Occipital lobe (tissue), 2 donors: Measurements from ENCODE around the gene CD99L2. TPM values are rescaled to one million over a fixed set of nuclear protein-coding genes. Genes with fewer than 3 reads are reported as not detected.

Source experiments
- DNase-seq: peaks from one replicate; lab custom pipeline; 2025; lab: John Stamatoyannopoulos, UW
- total RNA-seq: library from RNA; depleted of rRNA; stranded (reverse); fragments of >200 nt; gene quantifications from one replicate; pipeline ENCODE4 v1.2.3, GENCODE V29; 2014

Gene CD99L2
- total RNA-seq, 1 donor from 2014 or later, result 27.0 TPM

DNA sequence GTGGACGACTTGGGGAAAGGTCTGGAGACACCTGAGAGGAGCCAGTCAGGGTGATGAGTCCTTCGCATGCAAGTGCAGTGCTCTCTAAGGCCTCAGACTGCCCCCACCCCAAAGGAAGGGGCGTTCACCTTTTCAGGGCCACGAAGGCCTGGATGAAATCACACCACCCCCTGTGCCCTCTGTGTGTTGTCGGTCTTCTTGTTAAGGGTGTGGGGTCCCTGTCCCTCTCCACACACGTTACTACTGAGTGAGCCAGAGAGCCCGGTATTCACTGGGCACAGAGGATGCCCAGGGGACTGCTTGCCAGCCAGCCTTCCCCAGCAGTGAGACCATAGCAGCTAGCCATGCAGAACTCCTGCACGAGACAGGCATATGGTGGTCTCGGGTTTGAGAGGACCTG is 133.2 kb downstream of the CD99L2 start:
- no peak for DNase-seq

DNA sequence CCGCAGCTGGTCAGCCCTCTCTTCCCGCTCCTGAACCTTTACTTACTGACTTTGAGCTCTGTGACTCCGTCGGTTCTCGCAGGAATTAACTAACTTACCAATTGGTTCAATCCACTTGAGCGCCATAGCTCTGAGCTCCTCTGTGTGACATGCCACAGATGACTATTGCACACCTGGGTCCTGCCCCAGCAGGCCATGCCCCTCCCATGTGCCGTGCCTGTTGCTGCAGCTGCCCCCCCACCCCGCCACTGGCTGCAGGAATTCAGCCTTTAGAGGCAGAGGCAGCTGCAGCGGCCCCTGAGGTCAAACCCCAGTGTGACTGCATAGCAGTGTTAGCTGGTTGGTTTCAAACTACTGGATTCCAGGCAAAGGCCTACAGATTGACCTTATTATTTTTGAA is 134.7 kb downstream of the CD99L2 start:
- no peak for DNase-seq

DNA sequence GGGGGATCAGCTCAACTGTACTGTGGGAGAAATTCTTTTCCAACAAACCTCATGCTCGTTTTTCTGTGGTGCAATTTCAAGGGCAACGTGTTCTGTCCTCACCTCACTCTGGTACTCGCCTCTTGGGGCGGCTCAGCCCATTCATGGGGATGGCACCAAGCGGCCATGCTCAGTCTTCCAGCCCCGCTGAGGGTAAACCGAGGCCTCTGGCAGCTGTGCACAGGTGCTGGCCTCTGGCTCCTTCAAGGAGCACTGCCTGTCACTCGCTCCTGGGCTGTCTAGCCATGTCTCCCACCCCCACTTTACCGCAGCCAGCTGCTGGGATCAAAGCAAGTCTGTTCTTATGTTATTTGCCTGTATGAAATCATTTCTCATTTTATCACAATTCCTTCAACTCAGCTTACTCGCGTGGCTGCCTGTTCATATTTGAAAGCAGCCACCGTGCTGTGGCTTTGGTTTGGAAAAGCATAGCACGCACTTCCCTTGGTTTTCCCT is 135.1 kb downstream of the CD99L2 start:
- DNase-seq, result no peak

DNA sequence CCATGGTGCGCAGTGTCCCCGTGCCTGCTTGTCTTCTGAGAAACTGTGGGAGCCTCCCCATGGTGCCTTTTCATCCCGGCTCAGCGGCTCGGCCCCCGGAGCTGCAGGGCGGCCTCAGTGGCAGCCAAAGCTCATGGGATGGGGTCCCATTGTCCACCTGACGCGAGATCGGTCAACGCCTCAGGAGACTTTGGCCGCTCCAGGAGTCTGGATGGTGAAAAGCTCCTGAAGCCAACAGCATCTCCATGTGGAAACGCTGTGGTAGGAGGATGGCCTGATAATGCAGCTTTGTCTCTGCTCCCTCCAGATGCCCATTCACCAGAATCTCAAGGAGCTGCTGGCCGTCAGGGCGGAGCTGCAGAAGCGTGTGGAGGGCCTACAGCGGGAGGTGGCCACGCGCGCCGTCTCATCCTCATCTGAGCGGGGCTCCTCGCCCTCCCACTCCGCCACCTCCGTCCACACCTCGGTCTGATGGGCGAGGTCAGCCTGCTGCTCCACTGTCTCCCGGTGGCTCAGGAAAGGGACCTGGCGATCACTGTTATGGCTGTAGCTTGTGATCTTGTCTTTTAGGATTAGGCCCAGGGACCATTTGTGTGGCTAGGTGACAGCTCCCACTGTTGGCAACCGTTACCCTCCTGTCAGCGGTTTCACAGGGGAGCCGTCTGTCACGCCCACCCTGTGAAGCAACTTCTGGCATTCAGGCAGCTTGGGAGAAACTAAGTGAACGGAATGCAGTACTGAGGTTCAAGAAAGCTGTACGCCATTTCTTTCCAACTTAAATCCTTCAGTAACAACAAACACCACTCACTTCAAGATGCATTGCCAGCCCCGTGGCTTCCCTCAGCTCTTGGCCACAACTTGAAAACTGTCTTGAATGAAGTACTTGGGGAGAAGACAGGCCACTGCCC is 136.0 kb downstream of the CD99L2 start:
- DNase-seq, result no peak

DNA sequence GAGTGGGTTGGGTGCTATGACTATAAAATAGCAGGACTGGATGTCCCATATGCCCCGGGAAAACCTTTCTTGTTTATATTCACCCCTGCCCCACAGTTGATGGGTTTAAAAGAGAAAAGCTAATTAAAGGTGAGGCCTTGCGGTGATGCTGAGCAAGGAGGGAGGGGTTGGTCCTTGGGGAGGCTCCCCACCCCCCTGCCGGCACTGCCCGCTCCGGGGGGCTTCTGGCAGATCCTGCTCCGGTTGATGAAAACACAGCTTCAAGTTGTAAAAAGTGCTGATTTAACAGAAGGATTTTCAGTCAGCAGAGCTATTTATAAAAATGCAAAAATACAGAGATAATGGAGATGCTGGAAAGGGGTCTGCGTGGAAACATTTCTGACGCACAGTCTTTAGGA is 136.7 kb downstream of the CD99L2 start:
- no peak for DNase-seq

DNA sequence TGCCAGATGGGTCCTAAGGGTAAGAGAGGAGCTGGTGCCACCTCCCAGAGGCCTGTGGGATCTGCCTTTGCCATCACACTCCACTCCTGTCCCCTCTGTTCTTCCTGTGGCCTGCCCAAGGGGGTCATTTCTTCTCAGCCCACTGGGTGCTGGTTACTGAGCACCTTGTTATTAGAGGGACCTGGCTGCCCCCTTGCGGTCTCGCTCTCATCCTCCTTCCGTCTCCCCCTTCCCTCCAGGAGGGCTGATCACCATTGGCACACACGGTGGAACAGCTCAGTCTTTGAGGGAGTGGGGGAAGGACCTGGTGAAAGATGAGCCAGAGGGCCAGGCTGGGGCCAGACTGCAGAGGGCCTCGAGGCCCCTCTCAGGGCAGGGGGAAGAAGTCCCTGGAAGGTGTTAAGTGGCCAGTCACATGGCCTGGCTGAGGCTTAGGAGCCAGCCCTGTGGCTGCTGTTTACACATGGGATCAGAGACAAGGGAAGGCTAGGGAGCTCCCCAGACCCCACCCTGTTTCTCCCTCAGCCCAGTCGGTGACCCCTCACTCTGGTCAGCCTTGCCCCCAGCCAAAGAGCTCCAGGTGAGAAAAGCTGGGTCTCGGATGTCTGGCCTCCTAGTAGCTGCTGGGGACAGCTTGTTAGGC is 137.2 kb downstream of the CD99L2 start:
- no peak for DNase-seq

DNA sequence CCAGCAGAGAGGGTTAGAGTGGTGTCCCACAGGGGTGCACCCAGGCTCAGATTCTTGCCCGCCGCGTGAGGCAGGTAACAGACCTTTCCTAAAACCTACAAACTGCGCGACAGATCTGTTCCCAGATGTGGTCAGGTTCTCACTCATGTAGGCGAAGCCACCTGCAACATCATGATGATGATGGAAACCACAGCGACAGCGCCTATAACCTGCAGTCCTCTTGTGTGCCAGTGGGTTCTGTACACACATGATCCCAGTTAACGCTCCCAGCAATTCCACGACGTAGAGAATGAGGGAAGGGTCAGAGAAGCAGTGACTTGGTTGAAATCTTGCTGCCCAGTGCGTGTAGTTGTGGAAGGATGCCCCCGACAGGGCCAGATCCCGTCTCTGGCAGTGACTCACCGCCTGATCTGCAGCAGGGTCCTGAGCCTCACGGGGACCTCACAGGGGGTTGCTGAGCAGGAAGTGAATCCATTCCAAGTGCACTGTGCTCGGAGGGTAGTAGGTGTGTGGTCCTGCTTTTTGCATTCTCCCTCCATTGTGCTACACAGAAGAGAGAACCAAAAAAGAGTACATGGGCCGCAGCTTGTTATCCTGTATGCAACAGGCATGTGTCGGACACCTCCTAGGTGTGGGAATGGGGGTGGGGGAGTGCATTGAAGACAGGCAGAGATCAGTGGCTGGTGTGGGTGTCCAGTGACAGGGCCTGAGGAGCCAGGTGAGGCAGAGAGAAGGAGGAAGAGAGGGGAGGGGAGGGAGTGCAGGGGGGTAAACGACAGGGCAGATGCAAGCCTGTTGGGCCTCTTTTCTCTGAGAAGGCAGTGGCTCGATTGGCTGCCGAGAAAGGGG is 138.7 kb downstream of the CD99L2 start:
- DNase-seq, result no peak

DNA sequence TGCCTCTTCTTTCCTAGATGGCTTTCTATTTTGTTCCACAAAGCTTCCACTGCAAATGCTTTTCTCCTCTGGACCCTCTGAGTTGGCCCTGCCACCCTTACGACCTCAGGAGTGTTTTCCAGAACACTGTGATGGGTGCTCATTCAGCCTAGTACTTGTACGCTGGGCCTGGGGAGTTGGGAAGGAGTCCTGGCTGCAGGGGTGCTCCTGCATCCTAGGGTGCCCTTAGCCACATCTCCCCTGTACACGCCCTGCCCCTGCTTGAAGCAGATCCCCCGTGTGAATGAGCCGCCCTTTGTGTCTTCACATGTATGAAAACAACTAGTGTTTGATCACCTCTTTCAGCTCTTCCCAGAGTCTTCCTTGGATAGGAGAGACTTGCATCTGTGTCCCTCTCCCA is 141.1 kb downstream of the CD99L2 start:
- no peak for DNase-seq

DNA sequence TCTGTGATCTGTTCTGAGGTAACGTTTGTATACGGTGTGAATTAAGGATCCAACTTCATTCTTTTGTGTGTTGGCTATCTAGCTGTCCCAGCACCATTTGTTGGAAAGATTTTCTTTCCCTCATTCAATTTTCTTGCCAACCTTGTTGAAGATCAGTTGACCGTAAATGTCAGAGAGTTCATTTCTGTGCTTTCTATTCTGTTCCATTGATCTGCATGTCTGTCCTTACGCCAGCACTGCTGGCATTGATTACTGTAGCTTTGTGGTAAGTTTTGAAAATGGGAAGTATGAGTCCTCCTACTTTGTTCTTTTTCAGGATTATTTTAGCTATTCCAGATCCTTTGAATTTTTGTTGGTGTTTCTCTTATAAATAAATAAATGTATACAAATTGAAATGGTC is 144.5 kb downstream of the CD99L2 start:
- DNase-seq, result no peak

DNA sequence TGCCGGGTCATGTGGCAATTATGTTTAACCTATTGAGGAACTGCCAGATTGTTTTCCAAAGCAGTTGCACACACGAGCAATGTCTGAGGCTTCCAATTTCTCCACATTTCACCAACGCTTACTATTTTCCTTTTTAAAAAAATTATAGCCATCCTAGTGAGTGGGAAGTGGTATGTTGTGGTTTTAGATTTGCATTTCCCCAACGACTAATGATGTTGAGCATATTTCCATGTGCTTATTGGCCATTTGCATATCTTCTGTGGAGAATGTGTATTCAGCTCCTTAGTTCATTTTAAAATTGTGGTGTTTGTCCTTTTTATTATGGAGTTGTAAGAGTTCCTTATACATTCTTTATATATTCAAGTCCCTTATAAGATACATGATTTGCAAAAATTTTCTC is 145.1 kb downstream of the CD99L2 start:
- DNase-seq, result no peak

DNA sequence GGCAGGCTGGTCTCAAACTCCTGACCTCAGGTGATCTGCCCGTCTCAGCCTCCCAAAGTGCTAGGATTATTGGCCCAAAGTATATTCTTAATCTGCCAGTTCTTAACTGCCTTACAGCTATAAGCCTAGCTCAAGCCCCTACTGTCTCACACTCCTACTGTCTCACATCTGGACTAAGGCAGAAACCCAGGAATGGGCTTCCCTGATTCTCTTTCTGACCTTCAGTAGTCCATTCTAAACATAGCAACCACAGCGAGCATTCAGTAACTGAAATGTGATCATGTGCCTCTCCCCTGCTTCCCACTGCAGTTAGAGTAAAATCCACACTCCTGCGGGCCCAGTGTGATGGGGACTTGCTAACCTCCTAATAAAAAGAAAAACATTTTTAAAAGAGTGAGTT is 146.3 kb downstream of the CD99L2 start:
- no peak for DNase-seq

DNA sequence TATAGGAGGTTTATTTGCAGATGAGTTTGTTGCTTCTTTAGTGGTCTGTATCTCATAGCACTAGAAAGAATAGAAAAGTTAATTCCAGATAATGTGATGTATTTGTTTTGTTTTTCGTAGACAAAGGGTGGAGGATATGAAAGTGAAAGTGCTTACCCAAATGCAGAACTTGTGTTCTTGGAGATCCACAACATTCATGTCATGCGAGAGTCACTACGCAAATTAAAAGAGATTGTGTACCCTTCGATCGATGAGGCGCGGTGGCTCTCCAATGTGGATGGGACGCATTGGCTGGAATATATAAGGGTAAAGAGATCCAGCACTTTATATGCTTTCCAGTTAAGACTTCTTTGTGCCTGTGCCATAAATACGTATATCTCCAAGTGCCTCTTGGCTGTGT is 162.0 kb downstream of the CD99L2 start:
- no peak for DNase-seq

DNA sequence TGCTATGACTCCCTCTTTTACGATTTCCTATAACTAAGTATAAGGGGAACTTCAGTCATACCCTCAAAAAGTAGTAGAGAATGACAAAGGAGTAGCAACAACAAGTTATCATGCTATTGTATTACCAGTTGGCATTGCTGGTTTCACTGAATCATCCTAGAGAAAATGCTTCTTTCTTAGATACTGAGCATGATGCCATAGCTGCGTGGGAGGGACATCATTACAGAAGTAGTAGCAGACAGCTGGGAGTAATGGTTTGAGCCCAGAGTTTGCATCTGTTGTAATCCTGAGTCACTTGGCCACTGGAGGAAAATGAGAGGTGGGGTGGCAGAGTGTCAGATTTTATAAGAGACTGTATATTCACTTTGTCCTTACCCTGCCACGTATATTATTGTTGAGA is 166.7 kb downstream of the CD99L2 start:
- peak; percentile 9 for DNase-seq

DNA sequence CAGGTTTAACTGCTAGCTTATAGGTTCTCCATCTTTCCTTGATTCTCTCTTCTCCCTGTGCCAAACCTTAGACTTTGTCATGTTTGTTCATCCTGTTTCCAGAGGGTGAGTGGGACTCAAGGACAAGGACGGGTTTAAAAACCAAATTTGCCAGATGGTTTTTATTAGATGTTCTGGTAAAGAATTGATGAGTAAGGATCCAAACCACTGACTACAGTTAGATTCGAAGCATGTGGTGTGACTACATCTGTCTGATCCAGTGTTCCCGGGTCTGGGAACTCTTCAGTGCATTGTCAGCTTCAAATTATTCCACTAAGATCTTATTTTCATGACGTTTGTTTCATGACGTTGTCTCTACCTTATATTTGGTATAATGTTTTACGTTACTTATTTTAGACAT is 167.7 kb downstream of the CD99L2 start:
- DNase-seq, result no peak

DNA sequence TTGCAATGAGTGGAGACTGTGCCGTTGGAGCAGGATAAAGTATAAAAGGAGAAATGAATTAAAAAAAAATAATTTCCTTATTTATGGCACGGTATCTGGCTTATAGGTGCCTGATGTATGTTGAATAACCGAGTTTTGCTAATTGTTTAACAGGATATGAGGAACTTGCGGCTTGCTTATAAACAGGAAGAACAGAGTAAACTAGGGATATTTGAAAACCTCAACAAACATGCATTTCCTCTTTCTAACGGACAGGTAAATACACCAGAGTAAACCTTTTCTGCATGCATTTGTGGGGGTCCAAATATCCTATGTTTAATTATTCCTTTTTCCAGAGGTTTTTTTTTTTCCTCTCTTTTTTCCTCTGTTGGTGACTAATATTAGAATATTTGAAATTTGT is 168.5 kb downstream of the CD99L2 start:
- DNase-seq, result no peak

DNA sequence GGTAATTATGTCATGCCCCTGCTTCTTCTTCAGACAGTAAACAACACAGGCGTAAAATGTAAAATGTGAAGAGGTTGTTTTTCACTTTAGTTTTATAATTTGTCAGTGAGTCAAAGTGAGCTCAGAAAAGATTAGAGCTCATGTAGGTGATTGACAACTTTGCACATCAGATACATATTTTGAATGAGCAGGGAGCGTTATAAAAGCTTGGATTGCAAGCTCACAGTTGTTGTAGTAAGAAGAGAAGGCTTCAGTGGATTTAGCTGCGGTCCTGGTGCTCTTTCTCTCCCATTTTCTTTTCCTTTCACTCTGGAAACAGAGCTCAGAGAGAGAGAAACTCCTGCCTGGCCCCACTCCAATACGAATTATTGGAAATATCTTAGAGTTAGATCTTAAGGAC is 178.8 kb downstream of the CD99L2 start:
- DNase-seq, result no peak

Other genes with a start within 250 kb of the CD99L2 start
- 29.0 TPM for gene MTMR1, start 205.3 kb downstream of the CD99L2 start, total RNA-seq
- 42.7 TPM for gene HMGB3, start 84.7 kb upstream of the CD99L2 start, total RNA-seq